ENCODE measurements around the gene TMEM59.

- TF ChIP-seq CTCF (IDR thresholded peaks at IDR 0.05) (no peak), EZH2 (IDR thresholded peaks at IDR 0.05; ENCODE audit: borderline replicate concordance, insufficient read depth, low read depth, low read length, poor library complexity, severe bottlenecking) (no peak)
Measured at GRCh38 chr1:54007613-54008012, 45.4 kb downstream of the TMEM59 start.

All from B cell (primary cell).